ENCODE measurements around the gene ARHGAP31.

The ARHGAP31 gene

DNA sequence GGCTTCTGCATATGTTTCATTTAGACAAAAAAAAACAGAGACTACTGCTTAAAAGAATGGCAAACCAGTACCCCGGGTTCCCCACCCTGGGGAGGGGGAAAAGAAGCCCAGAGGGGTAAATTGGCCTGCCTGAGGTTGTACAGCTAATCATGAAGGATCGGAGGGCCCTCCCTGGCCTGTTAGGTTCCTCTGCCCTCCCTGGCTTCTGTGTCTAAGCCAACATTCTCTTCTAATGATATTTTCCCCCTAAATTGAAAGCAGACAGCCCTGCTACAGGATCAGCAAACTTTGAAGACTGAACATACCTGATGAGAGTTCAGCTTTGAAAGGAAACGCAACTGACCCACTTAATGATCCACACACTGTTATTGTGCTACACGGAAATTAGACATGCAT lies 2.5 kb downstream of the ARHGAP31 start:
- peak overlapping the region; percentile 33 for H3K18ac ChIP-seq (ENCODE audit: low read length)
- no peak overlapping the region for H3K4ac ChIP-seq (ENCODE audit: low read depth, low read length)
- no peak overlapping the region for H2AK5ac ChIP-seq (ENCODE audit: low read length)
- peak overlapping the region; percentile 73 for H3K9ac ChIP-seq (ENCODE audit: low read length)
- peaks cover 20% of the 10 kb centered on the region for H3K79me2 ChIP-seq (ENCODE audit: control insufficient read depth, insufficient read depth, low read length)
- no peak overlapping the region for H3K4me2 ChIP-seq (ENCODE audit: low read length)
- DNase-seq, result no peak
- no peak overlapping the region for H2BK120ac ChIP-seq (ENCODE audit: low read depth, low read length)
- H3K4me3 ChIP-seq (ENCODE audit: low read length), result no peak overlapping the region
- no peak overlapping the region for H3K27ac ChIP-seq (ENCODE audit: low read depth, low read length)
- H3K4me1 ChIP-seq (ENCODE audit: control insufficient read depth, low read depth, low read length), result peaks cover 10% of the 10 kb centered on the region
- no peak overlapping the region for H2BK15ac ChIP-seq (replicated peaks; ENCODE audit: low read depth)
- H4K5ac ChIP-seq (ENCODE audit: low read length), result no peak overlapping the region
- WGBS (ENCODE audit: extremely low coverage, insufficient coverage, low lambda C conversion rate), result no CpG with 5 or more reads among the region's 4 CpGs
- H3K23ac ChIP-seq (ENCODE audit: low read length), result no peak overlapping the region
- peaks cover 1% of the 10 kb centered on the region for H3K36me3 ChIP-seq (ENCODE audit: control insufficient read depth, insufficient read depth, low read length)
- no peak overlapping the region for H2BK5ac ChIP-seq (ENCODE audit: low read length)
- H3K56ac ChIP-seq (ENCODE audit: low read length), result no peak overlapping the region
- no peak overlapping the region for H4K8ac ChIP-seq (ENCODE audit: low read depth, low read length)
- no peaks in the 10 kb centered on the region for H3K27me3 ChIP-seq (ENCODE audit: insufficient read depth, low read length, poor library complexity)
- H3K79me1 ChIP-seq (ENCODE audit: low read length), result peaks cover 18% of the 10 kb centered on the region

DNA sequence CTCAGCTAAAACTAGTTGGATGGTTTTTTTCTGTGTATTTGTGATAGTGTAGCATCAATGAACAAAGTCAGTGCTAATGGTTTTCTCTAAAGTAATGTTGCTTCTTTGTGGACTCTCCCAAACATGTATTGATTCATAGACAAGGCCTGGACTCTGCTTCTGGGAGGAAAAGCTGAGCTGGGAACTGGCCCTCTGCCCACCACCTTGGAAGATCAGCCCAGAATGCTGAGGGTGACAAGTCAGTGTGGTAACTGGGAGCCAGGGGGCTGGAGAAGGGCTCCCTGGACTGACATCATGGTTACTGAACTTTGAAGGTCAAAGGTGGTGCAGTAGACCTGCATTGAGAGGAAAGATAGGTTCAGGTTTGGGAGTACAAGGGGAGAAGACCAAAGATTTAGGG lies 3.0 kb downstream of the ARHGAP31 start:
- H3K9ac ChIP-seq (ENCODE audit: low read length), result no peak overlapping the region
- H3K4me3 ChIP-seq (ENCODE audit: low read length), result no peak overlapping the region
- no peak overlapping the region for H4K5ac ChIP-seq (ENCODE audit: low read length)
- H3K4me1 ChIP-seq (ENCODE audit: control insufficient read depth, low read depth, low read length), result peaks cover 10% of the 10 kb centered on the region
- H3K27me3 ChIP-seq (ENCODE audit: insufficient read depth, low read length, poor library complexity), result no peaks in the 10 kb centered on the region
- no peak overlapping the region for H2BK120ac ChIP-seq (ENCODE audit: low read depth, low read length)
- DNase-seq, result no peak
- no peak overlapping the region for H3K27ac ChIP-seq (ENCODE audit: low read depth, low read length)
- peak overlapping the region; percentile 60 for H3K56ac ChIP-seq (ENCODE audit: low read length)
- H3K23ac ChIP-seq (ENCODE audit: low read length), result no peak overlapping the region
- H3K18ac ChIP-seq (ENCODE audit: low read length), result no peak overlapping the region
- H2BK5ac ChIP-seq (ENCODE audit: low read length), result no peak overlapping the region
- H3K36me3 ChIP-seq (ENCODE audit: control insufficient read depth, insufficient read depth, low read length), result peaks cover 1% of the 10 kb centered on the region
- no peak overlapping the region for H3K4me2 ChIP-seq (ENCODE audit: low read length)
- H2AK5ac ChIP-seq (ENCODE audit: low read length), result no peak overlapping the region
- peaks cover 20% of the 10 kb centered on the region for H3K79me2 ChIP-seq (ENCODE audit: control insufficient read depth, insufficient read depth, low read length)
- no peak overlapping the region for H4K8ac ChIP-seq (ENCODE audit: low read depth, low read length)
- no peak overlapping the region for H3K4ac ChIP-seq (ENCODE audit: low read depth, low read length)
- H2BK15ac ChIP-seq (replicated peaks; ENCODE audit: low read depth), result no peak overlapping the region
- H3K79me1 ChIP-seq (ENCODE audit: low read length), result peaks cover 18% of the 10 kb centered on the region

DNA sequence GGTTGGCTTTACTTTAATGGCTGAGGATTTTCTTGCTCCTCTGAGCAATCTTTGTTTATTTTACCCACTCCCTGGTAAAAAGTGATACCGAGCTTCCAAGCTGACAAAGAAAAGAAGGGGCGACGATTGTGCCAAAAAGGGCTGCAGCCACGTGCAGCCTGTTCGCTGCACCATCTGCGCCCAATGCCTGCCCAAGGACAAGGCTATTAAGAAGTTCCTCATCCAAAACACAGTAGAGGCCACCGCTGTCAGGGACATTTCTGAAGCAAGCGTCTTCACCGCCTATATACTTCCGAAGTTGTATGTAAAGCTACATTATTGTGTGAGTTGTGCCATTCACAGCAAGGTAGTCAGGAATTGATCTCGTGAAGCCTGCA lies 4.4 kb downstream of the ARHGAP31 start:
- H3K27ac ChIP-seq (ENCODE audit: low read depth, low read length), result no peak overlapping the region
- no peak overlapping the region for H3K4ac ChIP-seq (ENCODE audit: low read depth, low read length)
- H2BK5ac ChIP-seq (ENCODE audit: low read length), result no peak overlapping the region
- no peak overlapping the region for H3K9ac ChIP-seq (ENCODE audit: low read length)
- no peak overlapping the region for H3K18ac ChIP-seq (ENCODE audit: low read length)
- peaks cover 20% of the 10 kb centered on the region for H3K79me2 ChIP-seq (ENCODE audit: control insufficient read depth, insufficient read depth, low read length)
- peaks cover 14% of the 10 kb centered on the region for H3K4me1 ChIP-seq (ENCODE audit: control insufficient read depth, low read depth, low read length)
- no peaks in the 10 kb centered on the region for H3K27me3 ChIP-seq (ENCODE audit: insufficient read depth, low read length, poor library complexity)
- no peak overlapping the region for H3K23ac ChIP-seq (ENCODE audit: low read length)
- no peak overlapping the region for H4K8ac ChIP-seq (ENCODE audit: low read depth, low read length)
- no peak overlapping the region for H3K4me2 ChIP-seq (ENCODE audit: low read length)
- no peak overlapping the region for H2BK120ac ChIP-seq (ENCODE audit: low read depth, low read length)
- no peak overlapping the region for H3K4me3 ChIP-seq (ENCODE audit: low read length)
- H3K56ac ChIP-seq (ENCODE audit: low read length), result no peak overlapping the region
- WGBS (ENCODE audit: extremely low coverage, insufficient coverage, low lambda C conversion rate), result no CpG with 5 or more reads among the region's 11 CpGs
- no peak overlapping the region for H2AK5ac ChIP-seq (ENCODE audit: low read length)
- peaks cover 26% of the 10 kb centered on the region for H3K79me1 ChIP-seq (ENCODE audit: low read length)
- peaks cover 1% of the 10 kb centered on the region for H3K36me3 ChIP-seq (ENCODE audit: control insufficient read depth, insufficient read depth, low read length)
- DNase-seq, result no peak
- no peak overlapping the region for H4K5ac ChIP-seq (ENCODE audit: low read length)
- H2BK15ac ChIP-seq (replicated peaks; ENCODE audit: low read depth), result no peak overlapping the region

GRCh38 chr3:119300991-119301391 lies 6.8 kb downstream of the ARHGAP31 start:
- Histone ChIP-seq H3K4me2 (ENCODE audit: low read length) (no peak overlapping the region), H3K9ac (ENCODE audit: low read length) (no peak overlapping the region), H2BK120ac (ENCODE audit: low read depth, low read length) (no peak overlapping the region), H2BK15ac (replicated peaks; ENCODE audit: low read depth) (no peak overlapping the region), H2AK5ac (ENCODE audit: low read length) (no peak overlapping the region), H3K23ac (ENCODE audit: low read length) (no peak overlapping the region), H3K18ac (ENCODE audit: low read length) (no peak overlapping the region), H3K79me1 (ENCODE audit: low read length) (peaks cover 32% of the 10 kb centered on the region), H4K5ac (ENCODE audit: low read length) (no peak overlapping the region), H3K4me3 (ENCODE audit: low read length) (no peak overlapping the region), H3K56ac (ENCODE audit: low read length) (no peak overlapping the region), H2BK5ac (ENCODE audit: low read length) (no peak overlapping the region), H3K27me3 (ENCODE audit: insufficient read depth, low read length, poor library complexity) (no peaks in the 10 kb centered on the region), H3K79me2 (ENCODE audit: control insufficient read depth, insufficient read depth, low read length) (peaks cover 17% of the 10 kb centered on the region), H4K8ac (ENCODE audit: low read depth, low read length) (no peak overlapping the region), H3K36me3 (ENCODE audit: control insufficient read depth, insufficient read depth, low read length) (peaks cover 1% of the 10 kb centered on the region), H3K4ac (ENCODE audit: low read depth, low read length) (no peak overlapping the region), H3K4me1 (ENCODE audit: control insufficient read depth, low read depth, low read length) (peaks cover 14% of the 10 kb centered on the region), H3K27ac (ENCODE audit: low read depth, low read length) (no peak overlapping the region)
- no peak for DNase-seq
- no CpG with 5 or more reads among the region's 5 CpGs for WGBS (ENCODE audit: extremely low coverage, insufficient coverage, low lambda C conversion rate)

DNA sequence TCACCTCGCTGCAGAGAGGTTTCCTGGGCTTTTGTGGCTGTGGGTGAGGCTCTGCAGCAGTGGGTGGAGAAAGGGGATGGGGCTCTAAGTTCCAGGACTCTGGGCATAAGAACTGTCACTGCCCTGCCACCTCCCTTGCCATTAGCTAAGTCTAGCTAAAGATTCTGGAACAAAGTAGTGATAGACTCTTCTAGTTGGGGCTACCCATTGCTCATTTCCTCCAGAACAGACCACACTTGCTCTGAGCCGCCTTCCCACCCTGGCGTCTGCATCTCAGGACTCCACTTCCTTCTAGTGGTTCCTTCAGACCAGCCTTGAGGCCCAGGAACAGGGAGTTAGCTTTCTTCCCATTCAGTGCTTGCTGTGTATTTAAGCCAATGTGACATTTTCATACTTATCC lies 7.5 kb downstream of the ARHGAP31 start:
- Histone ChIP-seq H2AK5ac (ENCODE audit: low read length) (no peak overlapping the region), H3K79me2 (ENCODE audit: control insufficient read depth, insufficient read depth, low read length) (peaks cover 11% of the 10 kb centered on the region), H3K9ac (ENCODE audit: low read length) (no peak overlapping the region), H2BK15ac (replicated peaks; ENCODE audit: low read depth) (no peak overlapping the region), H2BK5ac (ENCODE audit: low read length) (no peak overlapping the region), H3K56ac (ENCODE audit: low read length) (no peak overlapping the region), H4K5ac (ENCODE audit: low read length) (no peak overlapping the region), H3K18ac (ENCODE audit: low read length) (no peak overlapping the region), H2BK120ac (ENCODE audit: low read depth, low read length) (no peak overlapping the region), H3K4me3 (ENCODE audit: low read length) (no peak overlapping the region), H3K27me3 (ENCODE audit: insufficient read depth, low read length, poor library complexity) (no peaks in the 10 kb centered on the region), H3K4ac (ENCODE audit: low read depth, low read length) (no peak overlapping the region), H3K36me3 (ENCODE audit: control insufficient read depth, insufficient read depth, low read length) (peaks cover 1% of the 10 kb centered on the region), H3K23ac (ENCODE audit: low read length) (no peak overlapping the region), H3K4me2 (ENCODE audit: low read length) (no peak overlapping the region), H3K27ac (ENCODE audit: low read depth, low read length) (no peak overlapping the region), H3K79me1 (ENCODE audit: low read length) (peaks cover 33% of the 10 kb centered on the region), H3K4me1 (ENCODE audit: control insufficient read depth, low read depth, low read length) (peaks cover 12% of the 10 kb centered on the region), H4K8ac (ENCODE audit: low read depth, low read length) (no peak overlapping the region)
- WGBS (ENCODE audit: extremely low coverage, insufficient coverage, low lambda C conversion rate), result no CpG with 5 or more reads among the region's 3 CpGs
- DNase-seq, result no peak

DNA sequence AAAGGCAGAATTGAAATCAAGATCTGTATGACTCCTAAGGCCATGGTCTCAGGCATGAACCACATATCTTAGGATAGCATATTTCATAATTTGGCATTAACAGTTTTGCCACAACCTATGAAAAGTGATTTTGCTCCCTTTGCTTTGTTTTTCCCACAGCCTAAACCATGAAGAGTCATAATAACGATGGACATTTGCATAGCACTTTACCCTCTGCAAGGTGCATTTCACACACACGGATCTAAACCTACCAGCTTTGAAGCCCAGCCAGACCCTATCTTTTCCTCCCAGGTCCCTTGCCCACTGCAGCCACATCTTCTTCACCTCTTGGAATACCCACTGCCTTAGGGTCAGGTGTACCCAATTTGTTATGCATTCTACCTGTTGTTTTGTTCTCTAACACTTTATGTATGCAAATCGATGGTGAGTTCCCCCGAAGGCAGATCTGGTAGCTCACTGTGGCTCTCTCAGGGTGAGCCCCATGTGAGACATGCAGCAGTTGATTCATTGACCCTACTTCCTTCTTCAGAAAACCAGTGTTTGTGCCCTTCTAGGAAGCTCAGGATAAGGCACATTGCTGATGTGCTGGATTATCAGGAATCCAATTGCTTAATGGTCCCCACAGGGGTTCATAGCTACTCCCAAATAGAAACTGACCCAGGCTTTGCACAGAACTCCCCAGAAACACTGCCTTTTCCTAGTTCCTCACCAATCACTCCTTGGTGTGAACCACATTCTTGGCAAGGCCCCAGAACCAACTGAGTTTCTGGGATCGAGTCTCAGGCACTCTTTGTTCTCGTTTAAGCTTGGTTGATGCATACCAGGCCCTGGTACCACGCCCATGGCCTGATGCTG lies 8.7 kb downstream of the ARHGAP31 start:
- WGBS (ENCODE audit: extremely low coverage, insufficient coverage, low lambda C conversion rate), result no CpG with 5 or more reads among the region's 7 CpGs
- no peak for DNase-seq

More for the DNA sequence above, 8.7 kb downstream of the ARHGAP31 start:
- H3K18ac ChIP-seq (ENCODE audit: low read length), result no peak overlapping the region
- H3K79me1 ChIP-seq (ENCODE audit: low read length), result peaks cover 28% of the 10 kb centered on the region
- no peak overlapping the region for H2AK5ac ChIP-seq (ENCODE audit: low read length)
- no peak overlapping the region for H3K4me3 ChIP-seq (ENCODE audit: low read length)
- no peak overlapping the region for H3K4ac ChIP-seq (ENCODE audit: low read depth, low read length)
- H3K4me2 ChIP-seq (ENCODE audit: low read length), result no peak overlapping the region
- no peak overlapping the region for H3K9ac ChIP-seq (ENCODE audit: low read length)
- H3K27ac ChIP-seq (ENCODE audit: low read depth, low read length), result peak overlapping the region; percentile 16
- no peaks in the 10 kb centered on the region for H3K27me3 ChIP-seq (ENCODE audit: insufficient read depth, low read length, poor library complexity)
- no peaks in the 10 kb centered on the region for H3K36me3 ChIP-seq (ENCODE audit: control insufficient read depth, insufficient read depth, low read length)
- no peak overlapping the region for H2BK5ac ChIP-seq (ENCODE audit: low read length)
- no peak overlapping the region for H3K56ac ChIP-seq (ENCODE audit: low read length)
- peaks cover 10% of the 10 kb centered on the region for H3K4me1 ChIP-seq (ENCODE audit: control insufficient read depth, low read depth, low read length)
- H2BK15ac ChIP-seq (replicated peaks; ENCODE audit: low read depth), result no peak overlapping the region
- peak overlapping the region; percentile 39 for H3K23ac ChIP-seq (ENCODE audit: low read length)
- H2BK120ac ChIP-seq (ENCODE audit: low read depth, low read length), result no peak overlapping the region
- H4K8ac ChIP-seq (ENCODE audit: low read depth, low read length), result no peak overlapping the region
- H4K5ac ChIP-seq (ENCODE audit: low read length), result no peak overlapping the region
- peaks cover 4% of the 10 kb centered on the region for H3K79me2 ChIP-seq (ENCODE audit: control insufficient read depth, insufficient read depth, low read length)

Measured in mesendoderm (in vitro differentiated cells).